H1 (cell line): ENCODE data around the gene LIX1L. TPM values are rescaled to one million over a fixed set of nuclear protein-coding genes. Genes with fewer than 3 reads are reported as not detected.
A peak's percentile ranks its signal among the peaks of the same experiment; 100 is the strongest.

Experiments
- CTCF ChIA-PET: fragments of 300-600 bp; sonication (Branson Sonifier 250); formaldehyde crosslinking; loops from one replicate; lab custom pipeline; 2021; ENCODE audit not compliant: partially characterized antibody; lab: Charles Lee
- POLR2A ChIA-PET: fragments of 300-600 bp; sonication (Branson Sonifier 250); formaldehyde crosslinking; loops from one replicate; lab custom pipeline; 2021; ENCODE audit warnings: inconsistent platforms; ENCODE audit not compliant: partially characterized antibody; lab: Charles Lee
- DNase-seq, 2 experiments: peaks; one replicate each; pipeline versions ENCODE4 v3.0.0 to v3.0.0-alpha.2; 2010 to 2022; ENCODE audit warnings: low spot score in 2 of 2, low read depth in 1 of 2, mixed read lengths in 1 of 2
- FAIRE-seq: peaks from 2 replicates; lab custom pipeline; 2011; peaks lifted over from hg19 to GRCh38; lab: Jason Lieb, UNC
- H2AFZ ChIP-seq: 2 replicates; pipeline ENCODE4 v1.8.1; 2012; ENCODE audit warnings: low read length, inconsistent platforms
- H2AK5ac ChIP-seq: 2 replicates; pipeline ENCODE4 v1.6.1; 2013; ENCODE audit warnings: low read depth, low read length
- H2BK120ac ChIP-seq: replicated peaks from 2 replicates; pipeline ENCODE3; 2013; ENCODE audit warnings: low read depth, low read length, inconsistent platforms
- H2BK12ac ChIP-seq: 2 replicates; pipeline ENCODE4 v1.6.1; 2013; ENCODE audit warnings: low read depth, low read length
- H2BK15ac ChIP-seq: 2 replicates; pipeline ENCODE4 v1.6.1; 2013; ENCODE audit warnings: low read length
- H2BK20ac ChIP-seq: 2 replicates; pipeline ENCODE4 v1.6.1; 2013; ENCODE audit warnings: low read length
- H2BK5ac ChIP-seq: 2 replicates; pipeline ENCODE4 v1.6.1; 2013; ENCODE audit warnings: low read depth, low read length
- H3K14ac ChIP-seq: 2 replicates; pipeline ENCODE4 v1.6.1; 2013; ENCODE audit warnings: inconsistent platforms; ENCODE audit not compliant: insufficient read length
- H3K18ac ChIP-seq: 2 replicates; pipeline ENCODE4 v1.6.1; 2013; ENCODE audit warnings: low read length; ENCODE audit errors: extremely low read depth
- H3K23ac ChIP-seq: 2 replicates; pipeline ENCODE4 v1.6.1; 2013; ENCODE audit warnings: inconsistent platforms; ENCODE audit not compliant: insufficient read length
- H3K23me2 ChIP-seq: 2 replicates; pipeline ENCODE4 v1.6.1; 2013; ENCODE audit warnings: low read depth, low read length
- H3K27ac ChIP-seq: 2 replicates; pipeline ENCODE4 v1.6.1; 2011; ENCODE audit warnings: low read depth, low read length, inconsistent platforms
- H3K27me3 ChIP-seq, 4 experiments: replicated peaks in 1 of 4; 1 replicate in 1 of 4; 2 replicates in 3 of 4; pipeline versions ENCODE4 v1.6.1 to v1.8.1; 2011 to 2013; ENCODE audit warnings: low read length in 3 of 4, mild to moderate bottlenecking in 3 of 4, inconsistent platforms in 2 of 4, mixed read lengths in 2 of 4, moderate library complexity in 1 of 4; ENCODE audit not compliant: control insufficient read depth in 3 of 4, insufficient read depth in 3 of 4; ENCODE audit errors: extremely low read depth in 1 of 4
- H3K36me3 ChIP-seq, 4 experiments: 2 replicates each; pipeline versions ENCODE4 v1.6.1 to v1.8.1; 2011 to 2013; ENCODE audit warnings: mild to moderate bottlenecking in 4 of 4, low read length in 3 of 4, moderate library complexity in 2 of 4, control low read depth in 1 of 4, inconsistent platforms in 1 of 4; ENCODE audit not compliant: insufficient read depth in 4 of 4, control insufficient read depth in 2 of 4
- H3K4ac ChIP-seq: replicated peaks from 2 replicates; pipeline ENCODE3; 2013; ENCODE audit warnings: low read length, low read depth, mixed read lengths, inconsistent platforms; ENCODE audit not compliant: insufficient read length
- H3K4me1 ChIP-seq, 4 experiments: replicated peaks in 1 of 4; 1 replicate in 1 of 4; 2 replicates in 3 of 4; pipeline versions ENCODE4 v1.6.1 to v1.8.1; 2011 to 2013; ENCODE audit warnings: low read length in 3 of 4, inconsistent platforms in 2 of 4, mixed read lengths in 1 of 4; ENCODE audit not compliant: insufficient read depth in 4 of 4, control insufficient read depth in 3 of 4
- H3K4me2 ChIP-seq, 2 experiments: 2 replicates each; pipeline versions ENCODE4 v1.6.1 to v1.8.1; 2011 to 2013; ENCODE audit warnings: low read depth in 2 of 2, low read length in 2 of 2, control low read depth in 1 of 2, inconsistent platforms in 1 of 2, mild to moderate bottlenecking in 1 of 2; ENCODE audit not compliant: insufficient read depth in 1 of 2
- H3K4me3 ChIP-seq, 4 experiments: fragments of 200-600, 300-600 bp in 1 of 4; sonication (generic), shearing (Covaris generic), sonication (Bioruptor Twin) in 1 of 4; 2 replicates each; pipeline versions ENCODE4 v1.5.1 to v1.8.1; 2011 to 2016; ENCODE audit warnings: low read length in 4 of 4, low read depth in 3 of 4, control low read depth in 2 of 4, inconsistent platforms in 2 of 4, mild to moderate bottlenecking in 2 of 4, mixed read lengths in 1 of 4, moderate library complexity in 1 of 4; ENCODE audit not compliant: insufficient read depth in 2 of 4; ENCODE audit errors: extremely low read depth in 1 of 4
- H3K56ac ChIP-seq: replicated peaks from 2 replicates; pipeline ENCODE3; 2013; ENCODE audit warnings: low read depth, mild to moderate bottlenecking, mixed read lengths, low read length, inconsistent platforms; ENCODE audit not compliant: insufficient read length
- H3K79me1 ChIP-seq: 2 replicates; pipeline ENCODE4 v1.6.1; 2013; ENCODE audit warnings: low read depth, low read length, control low read depth
- H3K79me2 ChIP-seq, 2 experiments: 2 replicates each; pipeline versions ENCODE4 v1.6.1 to v1.8.1; 2012 to 2013; ENCODE audit warnings: low read length in 2 of 2, mild to moderate bottlenecking in 2 of 2, inconsistent platforms in 1 of 2; ENCODE audit not compliant: insufficient read depth in 2 of 2, control insufficient read depth in 1 of 2
- H3K9ac ChIP-seq, 4 experiments: replicated peaks in 1 of 4; 1 replicate in 1 of 4; 2 replicates in 3 of 4; pipeline versions ENCODE4 v1.6.1 to v1.8.1; 2011 to 2013; ENCODE audit warnings: low read depth in 3 of 4, low read length in 3 of 4, control low read depth in 2 of 4, mild to moderate bottlenecking in 2 of 4, moderate library complexity in 2 of 4, inconsistent platforms in 1 of 4; ENCODE audit errors: extremely low read depth in 1 of 4
- H3K9me3 ChIP-seq, 2 experiments: 2 replicates each; pipeline versions ENCODE4 v1.6.1 to v1.8.1; 2012 to 2013; ENCODE audit warnings: mild to moderate bottlenecking in 2 of 2, moderate library complexity in 2 of 2, control low read depth in 1 of 2, inconsistent platforms in 1 of 2, low read depth in 1 of 2, low read length in 1 of 2, mixed read lengths in 1 of 2; ENCODE audit not compliant: insufficient read depth in 2 of 2
- H4K20me1 ChIP-seq, 2 experiments: replicated peaks in 1 of 2; 2 replicates each; pipeline versions ENCODE3 to v1.8.1; 2011 to 2013; ENCODE audit warnings: inconsistent platforms in 2 of 2, low read length in 2 of 2, mild to moderate bottlenecking in 1 of 2; ENCODE audit not compliant: insufficient read depth in 2 of 2, control insufficient read depth in 1 of 2
- H4K5ac ChIP-seq: 2 replicates; pipeline ENCODE4 v1.6.1; 2013; ENCODE audit warnings: low read length, low read depth, mixed read lengths, inconsistent platforms; ENCODE audit not compliant: insufficient read length
- H4K8ac ChIP-seq: 2 replicates; pipeline ENCODE4 v1.8.0; 2013; ENCODE audit warnings: mild to moderate bottlenecking, moderate library complexity, low read length, inconsistent platforms; ENCODE audit not compliant: insufficient read depth; ENCODE audit errors: extremely low read depth
- H4K91ac ChIP-seq: replicated peaks from 2 replicates; pipeline ENCODE3; 2013; ENCODE audit warnings: low read length, mixed read lengths, inconsistent platforms; ENCODE audit not compliant: insufficient read length
- HDAC6 ChIP-seq: IDR thresholded peaks from one replicate; pipeline ENCODE4 v1.7.1; 2012; ENCODE audit warnings: low read depth, mild to moderate bottlenecking, inconsistent platforms, low read length, moderate library complexity
- POU5F1 ChIP-seq: IDR thresholded peaks from 2 replicates; pipeline ENCODE4 v1.6.1; 2011; ENCODE audit warnings: low read depth, mild to moderate bottlenecking, low read length, moderate library complexity
- SP1 ChIP-seq: IDR thresholded peaks from 2 replicates; pipeline ENCODE4 v1.6.1; 2011; ENCODE audit warnings: low read depth, low read length
- WGBS, 2 experiments: shearing (Covaris generic) in 1 of 2; methylation state at CpG; one replicate each; pipeline versions ENCODE4 v1.1.6 to v1.1.7; 2013 to 2015; ENCODE audit warnings: low lambda C conversion rate in 2 of 2, mixed read lengths in 2 of 2, inconsistent platforms in 1 of 2, low coverage in 1 of 2, missing lambda C conversion rate in 1 of 2; ENCODE audit not compliant: insufficient replicate concordance in 2 of 2, insufficient coverage in 1 of 2, insufficient read length in 1 of 2; ENCODE audit errors: extremely low coverage in 1 of 2, missing lambda C conversion rate in 1 of 2; 5-methylcytosine and 5-hydroxymethylcytosine counted together
- polyA plus RNA-seq, 7 experiments: library from polyadenylated mRNA; depleted of rRNA in 3 of 7; stranded (reverse) in 5 of 7; unstranded in 2 of 7; fragments of >200 nt in 5 of 7; fragments of 200-250 nt in 2 of 7; gene quantifications; 1 replicate in 5 of 7; 2 replicates in 1 of 7; 4 replicates in 1 of 7; pipeline versions ENCODE4 v1.2.1 to v1.2.3, GENCODE V29; 2011 to 2013; ENCODE audit warnings: missing spikeins in 2 of 7, mixed read lengths in 2 of 7
- total RNA-seq: library from RNA; stranded (reverse); fragmentation: NEBNext Ultra II Directional; extraction: Animal tissue kit (Norgen Biotek cat#: 25700); gene quantifications from 2 replicates; pipeline ENCODE4 v1.2.1, GENCODE V29; 2021

The LIX1L gene
- total and polyA plus RNA-seq, 2 of the 8 experiments (the other 6 are each of a cell fraction or from before 2014, with no cell fraction given) = 2.9 to 3.7 TPM

DNA sequence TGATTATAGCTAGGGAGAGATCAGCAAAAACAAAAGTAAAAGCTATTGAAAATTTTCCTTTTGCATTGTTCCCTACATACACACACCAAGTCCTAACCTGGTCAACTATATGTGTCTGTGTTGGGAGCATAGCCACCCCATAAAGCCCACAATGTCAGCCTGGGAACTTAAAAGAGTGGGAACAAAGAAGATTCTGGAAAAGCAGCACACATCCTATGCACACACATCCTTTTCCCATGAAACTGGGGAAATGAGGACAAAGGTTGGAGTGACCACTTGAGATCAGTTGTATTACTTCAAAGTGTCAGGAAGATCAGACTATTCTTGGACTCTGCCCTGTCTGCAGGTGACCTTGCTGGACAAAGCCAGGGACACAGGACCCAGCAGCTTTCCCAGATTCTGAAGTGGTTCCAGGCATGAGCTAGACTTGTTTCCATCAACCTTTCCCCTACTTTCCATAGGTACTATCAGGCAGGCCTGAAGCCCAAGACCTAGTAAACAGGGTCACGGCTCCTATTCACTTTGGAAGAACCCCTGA, 22.7 kb upstream of the LIX1L start:
- no peak overlapping the region for H2AFZ ChIP-seq
- ChIA-PET POLR2A (interaction anchor here (1.4 to 13.7 kb wide), 6 partner anchors 13 to 72 kb away, joined by 3 to 218 read pairs (median 22); partner anchors contain the start of genes ANKRD34A, POLR3GL and TXNIP), CTCF (interaction anchor here (0.7 to 8.7 kb wide), 10 partner anchors 11 to 94 kb away, joined by 3 to 152 read pairs (median 37); partner anchors contain the start of genes ANKRD34A, POLR3GL and TXNIP)
- no peaks in the 10 kb centered on the region for H3K9me3 ChIP-seq
- WGBS, 2 experiments = 91% methylated on average over 1 of the region's 1 CpG; no CpG with 5 or more reads in 1 of the 2 experiments
- H3K4me2 ChIP-seq = no peak overlapping the region; a peak in 1 of 4 replicates
- H3K23me2 ChIP-seq = peaks cover 3% of the 10 kb centered on the region; the same call in 1 of the 2 replicates
- H2AK5ac ChIP-seq = 0 out of 2 replicates have a peak overlapping the region, but pooled peaks have one; percentile 18
- no peak overlapping the region for H3K9ac ChIP-seq
- no peak for TF ChIP-seq HDAC6
- no peak for TF ChIP-seq SP1
- TF ChIP-seq POU5F1 = no peak
- H3K27ac ChIP-seq = no peak overlapping the region
- H3K23ac ChIP-seq = no peak overlapping the region
- H3K79me1 ChIP-seq = no peaks in the 10 kb centered on the region
- no peaks in the 10 kb centered on the region for H4K20me1 ChIP-seq
- H3K18ac ChIP-seq = no peak overlapping the region
- no peak overlapping the region for H3K4ac ChIP-seq
- H4K5ac ChIP-seq = no peak overlapping the region
- H2BK20ac ChIP-seq = 0 out of 2 replicates have a peak overlapping the region, but pooled peaks have one; percentile 4
- peak overlapping the region; percentile 1 for H4K91ac ChIP-seq
- H3K79me2 ChIP-seq = no peaks in the 10 kb centered on the region
- no peak for FAIRE-seq
- H2BK12ac ChIP-seq = peak overlapping the region; percentile 3; the same call in 1 of the 2 replicates
- no peaks in the 10 kb centered on the region for H3K27me3 ChIP-seq
- no peak for DNase-seq
- H2BK5ac ChIP-seq = no peak overlapping the region
- H2BK120ac ChIP-seq = peak overlapping the region; percentile 7
- H3K4me3 ChIP-seq = no peak overlapping the region
- no peak overlapping the region for H4K8ac ChIP-seq
- peaks cover 6 to 23% (median 15%) of the 10 kb centered on the region in 4 experiments; a peak in 6 of 7 replicates for H3K4me1 ChIP-seq
- no peaks in the 10 kb centered on the region for H3K36me3 ChIP-seq
- no peak overlapping the region for H3K14ac ChIP-seq
- peak overlapping the region; percentile 51; the same call in 1 of the 2 replicates for H2BK15ac ChIP-seq
- H3K56ac ChIP-seq = no peak overlapping the region
